GM19324 (cell line): ENCODE results near the gene CC2D2A.
"Not testable (repeated sequence)": the region's sequence is repeated elsewhere in the genome, so short reads cannot be mapped to it uniquely, and the experiment has no call there.

Source experiments
- ATAC-seq: cut with Tn5 transposase; IDR thresholded peaks from one replicate; pipeline ENCODE4 v1.9.1; 2021; ENCODE audit warnings: mild to moderate bottlenecking, moderate library complexity; ENCODE audit not compliant: unreplicated experiment, low FRiP score

Gene CC2D2A

DNA sequence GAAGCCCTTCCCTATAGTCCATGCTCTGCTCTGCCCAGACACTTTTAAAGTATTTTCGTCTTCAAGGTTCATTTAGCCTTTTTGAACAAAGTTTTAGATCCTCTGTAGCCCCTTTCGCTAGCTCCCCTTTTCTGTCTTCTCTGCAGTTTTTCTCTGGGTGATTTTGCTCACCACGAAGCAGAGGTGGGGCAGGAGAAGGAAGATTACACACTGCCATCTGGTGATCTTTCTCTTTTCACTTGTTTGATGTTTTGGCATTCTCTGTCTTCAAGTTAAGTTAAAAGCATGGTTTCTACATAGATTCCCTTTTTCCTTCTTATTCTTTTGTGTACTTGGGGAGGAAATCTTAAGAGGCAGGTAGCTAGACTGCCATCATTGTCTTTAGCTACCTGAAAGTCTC, 43.9 kb downstream of the CC2D2A start:
- no peak for ATAC-seq

DNA sequence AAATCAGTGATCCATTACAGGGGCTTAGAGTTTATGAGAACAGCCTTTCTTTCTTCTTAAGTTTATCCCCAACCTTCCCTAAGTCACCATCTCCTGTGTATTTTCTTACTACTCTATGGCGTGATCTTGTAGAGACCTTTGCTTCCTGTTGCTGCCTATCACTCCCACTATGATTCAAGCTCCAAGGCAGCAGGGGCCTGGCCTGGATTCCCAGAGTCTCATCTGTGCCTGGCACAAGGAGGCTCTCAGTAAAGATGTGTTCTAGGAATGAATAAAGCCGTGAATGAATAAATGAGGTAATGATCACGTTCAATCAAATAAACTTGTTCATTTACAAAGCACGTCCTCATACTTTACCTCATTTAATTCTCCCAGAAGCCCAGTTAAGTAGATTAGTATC, 45.4 kb downstream of the CC2D2A start:
- no peak for ATAC-seq

DNA sequence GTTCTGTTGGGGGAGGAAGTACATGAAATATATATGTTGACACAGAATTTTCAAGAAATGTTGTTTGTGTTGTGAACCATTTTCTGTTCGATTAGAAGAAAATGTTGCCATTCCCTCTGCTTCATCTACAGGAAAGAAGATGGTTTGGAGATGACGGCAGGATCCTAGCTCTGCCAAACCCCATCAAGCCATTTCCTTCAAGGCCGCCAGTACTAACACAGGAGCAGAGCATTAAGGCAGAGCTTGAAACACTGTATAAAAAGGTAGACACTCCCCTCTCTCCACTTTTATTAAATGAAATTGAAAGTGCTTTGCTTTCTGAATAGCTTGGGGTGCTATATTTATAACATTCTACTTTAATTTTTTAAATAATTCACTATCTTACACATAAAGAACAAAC, 46.8 kb downstream of the CC2D2A start:
- no peak for ATAC-seq

DNA sequence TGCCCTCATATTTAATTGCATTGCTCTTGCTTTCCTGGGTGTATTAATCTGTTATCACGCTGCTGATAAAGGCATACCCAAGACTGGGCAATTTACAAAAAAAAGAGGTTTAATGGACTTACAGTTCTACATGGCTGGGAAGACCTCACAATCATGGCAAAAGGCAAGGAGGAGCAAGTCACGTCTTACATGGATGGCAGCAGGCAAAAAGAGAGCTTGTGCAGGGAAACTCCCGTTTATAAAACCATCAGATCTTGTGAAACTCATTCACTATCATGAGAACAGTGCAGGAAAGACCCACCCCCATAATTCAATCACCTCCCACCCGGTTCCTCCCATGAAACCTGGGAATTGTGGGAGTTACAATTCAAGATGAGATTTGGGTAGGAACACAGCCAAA, 48.0 kb downstream of the CC2D2A start:
- ATAC-seq, result not testable (repeated sequence)

DNA sequence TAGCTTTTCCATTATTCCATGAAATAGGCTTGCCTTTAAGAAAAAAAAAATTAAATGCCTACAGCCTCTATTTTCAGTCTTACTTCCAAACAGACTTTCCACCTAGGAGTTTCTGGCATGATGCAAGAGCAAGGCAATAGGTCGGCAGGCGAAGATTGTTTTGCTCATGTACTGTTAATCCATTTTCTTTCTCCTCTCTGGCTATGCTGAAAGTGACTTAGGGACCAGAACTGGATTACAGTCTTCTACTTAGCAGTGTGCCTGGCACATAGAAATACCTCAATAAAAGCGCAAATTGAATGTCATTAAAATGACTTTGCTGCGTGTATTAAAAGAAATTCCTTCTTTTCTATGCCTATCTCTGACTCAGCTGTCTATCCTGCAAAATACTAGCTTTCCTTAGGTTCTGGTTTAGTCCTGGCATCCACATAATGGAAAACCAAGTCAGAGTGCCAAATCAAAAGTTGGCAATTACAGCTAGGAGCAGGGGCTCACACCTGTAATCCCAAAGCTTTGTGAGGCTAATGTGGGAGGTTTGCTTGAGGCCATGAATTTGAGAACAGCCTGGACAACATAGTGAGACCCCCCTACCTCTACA, 51.9 kb downstream of the CC2D2A start:
- ATAC-seq, result no peak

DNA sequence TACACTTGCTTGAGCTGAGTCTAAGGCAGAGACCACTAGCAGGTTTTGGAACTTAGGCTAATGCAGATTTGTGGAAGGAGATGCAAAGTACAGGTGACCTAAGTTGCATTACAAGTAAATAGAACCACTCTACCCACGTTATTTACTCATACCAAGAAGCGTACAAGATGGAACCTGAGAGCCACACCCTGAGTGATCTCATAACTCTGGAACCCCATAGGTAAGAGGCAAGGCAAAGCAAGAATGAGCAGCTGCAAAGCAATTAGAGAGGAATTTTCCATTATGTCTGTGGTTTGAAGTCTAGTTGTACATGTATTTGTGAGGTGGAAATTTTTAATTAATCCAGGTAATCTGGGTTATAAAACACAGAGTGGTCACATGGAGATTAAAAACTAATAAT, 55.4 kb downstream of the CC2D2A start:
- no peak for ATAC-seq

DNA sequence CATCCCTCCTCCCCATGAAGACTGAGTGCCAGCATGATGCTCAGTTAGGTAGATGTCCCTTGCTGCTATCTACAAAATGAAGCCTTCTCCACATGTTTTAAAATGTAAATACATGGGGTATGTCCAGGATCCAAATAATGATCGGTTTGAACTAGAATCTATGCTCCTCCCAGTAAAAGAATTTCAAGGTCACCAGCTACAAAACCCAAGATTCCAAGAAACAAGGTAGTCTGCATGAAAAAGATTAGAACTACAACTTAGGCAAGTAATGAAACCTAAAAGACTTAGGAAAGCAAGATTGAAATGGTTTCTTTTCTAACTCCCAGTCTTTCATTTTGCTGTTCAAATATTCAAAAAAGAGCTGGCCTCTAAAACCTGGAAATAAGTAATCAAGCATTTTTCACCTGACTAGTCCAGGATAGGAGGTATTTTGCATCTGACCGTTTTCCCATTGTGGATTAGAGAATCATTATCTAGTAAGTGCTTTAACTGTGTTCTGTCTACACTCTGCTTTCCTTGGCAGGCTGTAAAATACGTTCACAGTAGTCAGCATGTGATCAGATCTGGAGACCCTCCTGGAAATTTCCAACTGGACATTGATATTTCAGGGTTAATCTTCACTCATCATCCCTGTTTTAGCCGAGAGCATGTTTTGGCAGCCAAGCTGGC, 57.4 kb downstream of the CC2D2A start:
- ATAC-seq, result no peak

DNA sequence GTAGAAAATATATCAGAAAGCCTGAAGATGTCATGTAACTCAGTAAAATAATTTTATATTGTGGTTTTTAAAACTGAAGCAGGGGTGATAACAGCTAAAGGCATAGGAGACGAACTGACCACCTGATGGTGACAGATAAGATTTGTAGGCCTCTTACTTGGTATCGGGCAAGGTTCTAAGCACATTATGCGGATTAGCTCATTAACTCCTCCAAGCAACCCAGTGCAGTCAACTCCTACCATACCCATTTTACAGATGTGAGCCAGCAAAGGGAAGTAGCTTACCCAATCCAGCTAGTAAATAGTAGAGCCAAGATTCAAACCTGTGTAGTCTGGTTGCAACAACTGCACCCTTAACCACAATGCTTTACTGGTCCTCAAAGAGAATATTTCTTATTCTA, 62.1 kb downstream of the CC2D2A start:
- ATAC-seq, result no peak

DNA sequence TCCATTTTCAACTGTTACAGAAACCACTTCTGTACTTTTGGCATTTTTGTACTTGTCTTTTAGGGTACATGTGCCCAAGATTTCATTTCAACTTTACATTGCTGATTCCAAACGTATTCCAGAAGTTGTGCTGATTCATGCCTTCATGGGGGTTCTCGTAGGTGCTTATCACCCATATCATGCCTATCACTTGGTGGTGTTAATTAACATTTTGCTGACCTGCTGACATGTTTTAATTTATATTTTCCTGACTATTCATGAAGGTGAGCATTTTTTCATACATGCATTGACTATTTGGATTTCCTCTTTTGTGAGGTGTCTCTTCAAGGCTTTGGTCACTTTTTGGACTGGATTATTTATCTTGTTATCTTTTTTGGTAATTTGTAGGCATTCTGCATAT, 64.1 kb downstream of the CC2D2A start:
- ATAC-seq, result no peak

DNA sequence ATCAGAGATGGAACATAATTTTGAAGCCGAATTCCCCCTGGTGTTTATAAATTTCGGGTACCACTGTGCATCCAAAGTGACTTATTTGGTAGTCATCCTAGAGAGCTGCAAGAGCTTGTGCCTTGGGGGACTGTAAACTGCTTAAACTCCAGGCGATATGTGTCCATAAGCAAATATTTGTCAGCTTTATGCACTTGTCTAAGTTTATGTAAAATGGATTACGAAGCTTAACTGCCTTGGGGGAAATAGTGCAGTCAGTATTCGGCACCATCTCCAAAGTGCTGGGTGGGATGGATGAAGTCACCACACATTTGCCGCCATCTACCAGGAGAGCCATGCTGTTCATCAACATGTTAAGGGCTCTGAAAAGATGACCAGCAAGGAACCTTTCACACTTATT, 65.9 kb downstream of the CC2D2A start:
- ATAC-seq, result no peak

DNA sequence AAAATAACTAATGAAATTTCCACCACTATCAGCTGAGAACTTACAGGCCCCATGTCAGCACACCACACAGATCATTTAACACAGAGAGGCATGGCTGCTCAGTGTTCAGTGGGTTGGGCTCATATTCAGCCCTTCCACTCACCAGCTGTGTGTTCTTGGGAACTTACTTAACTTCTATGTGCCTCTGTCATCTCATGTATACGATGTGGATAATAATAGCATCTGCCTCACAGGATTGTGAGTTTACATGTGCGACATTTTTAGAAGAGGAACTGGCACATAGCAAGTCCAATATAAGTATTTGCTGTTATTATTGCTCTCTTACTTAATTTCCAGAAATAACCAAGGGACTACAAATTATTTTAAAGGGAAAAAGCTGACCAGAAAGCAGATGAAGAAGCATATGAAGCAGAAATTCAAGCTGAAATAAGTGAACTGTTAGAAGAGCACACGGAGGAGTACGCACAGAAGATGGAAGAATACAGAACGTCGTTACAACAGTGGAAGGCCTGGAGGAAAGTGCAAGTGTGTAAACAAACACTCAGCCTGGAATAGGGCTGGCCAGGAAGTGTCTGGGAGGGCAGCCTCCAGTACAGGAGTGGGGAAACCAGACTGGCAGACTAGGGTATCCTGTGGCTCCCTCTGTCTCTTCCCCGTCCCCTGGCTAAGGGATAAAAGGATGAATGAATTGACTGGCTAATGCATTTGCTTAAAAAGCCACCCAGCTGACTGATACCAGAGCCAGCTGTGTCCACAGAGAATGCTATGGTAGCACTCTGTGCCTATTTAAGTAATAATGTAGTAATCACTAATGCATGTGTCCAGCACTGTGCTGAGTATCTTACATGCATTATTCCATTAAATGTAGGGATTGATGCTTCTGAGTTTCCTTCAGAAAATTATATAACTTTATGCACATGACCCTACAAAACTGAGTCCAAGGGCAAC, 67.1 kb downstream of the CC2D2A start:
- ATAC-seq, result no peak

DNA sequence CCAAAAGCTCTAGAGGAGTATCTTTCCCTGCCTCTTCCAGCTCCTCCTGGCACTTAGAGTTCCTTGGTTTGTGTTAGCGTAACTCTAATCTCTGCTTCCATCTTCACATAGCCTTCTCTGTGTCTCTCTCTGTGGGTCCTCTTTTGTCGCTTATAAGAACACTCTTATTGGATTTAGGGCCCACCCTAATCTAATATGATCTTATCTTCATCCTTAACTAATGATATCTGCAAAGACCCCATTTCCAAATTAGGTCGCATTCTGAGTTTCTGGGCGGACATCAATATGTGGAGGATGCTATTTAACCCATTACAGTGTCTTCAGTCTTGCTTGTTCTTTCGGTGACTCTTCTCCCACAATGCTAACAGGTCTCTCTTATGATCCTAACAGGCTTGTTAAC, 72.3 kb downstream of the CC2D2A start:
- ATAC-seq, result no peak

DNA sequence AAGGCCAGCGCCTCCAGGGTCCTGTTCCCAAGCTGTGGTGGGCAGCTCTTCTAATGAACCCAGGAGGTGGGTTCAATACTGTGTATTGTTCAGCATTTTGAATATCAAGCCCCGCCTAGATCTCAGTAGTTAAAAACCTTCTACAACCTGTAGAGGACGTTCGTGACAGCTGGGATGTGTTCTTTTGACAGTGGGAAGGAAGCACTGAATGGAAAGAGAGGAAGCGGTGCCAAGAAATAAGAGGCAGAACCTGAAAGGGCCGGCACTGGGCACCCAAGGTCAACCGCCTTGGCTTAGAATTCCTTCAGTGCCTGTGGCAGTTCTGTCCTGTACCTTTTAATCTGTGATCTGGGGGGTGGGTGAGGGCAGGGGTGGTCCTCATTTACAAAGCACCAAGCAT, 73.1 kb downstream of the CC2D2A start:
- ATAC-seq, result no peak

DNA sequence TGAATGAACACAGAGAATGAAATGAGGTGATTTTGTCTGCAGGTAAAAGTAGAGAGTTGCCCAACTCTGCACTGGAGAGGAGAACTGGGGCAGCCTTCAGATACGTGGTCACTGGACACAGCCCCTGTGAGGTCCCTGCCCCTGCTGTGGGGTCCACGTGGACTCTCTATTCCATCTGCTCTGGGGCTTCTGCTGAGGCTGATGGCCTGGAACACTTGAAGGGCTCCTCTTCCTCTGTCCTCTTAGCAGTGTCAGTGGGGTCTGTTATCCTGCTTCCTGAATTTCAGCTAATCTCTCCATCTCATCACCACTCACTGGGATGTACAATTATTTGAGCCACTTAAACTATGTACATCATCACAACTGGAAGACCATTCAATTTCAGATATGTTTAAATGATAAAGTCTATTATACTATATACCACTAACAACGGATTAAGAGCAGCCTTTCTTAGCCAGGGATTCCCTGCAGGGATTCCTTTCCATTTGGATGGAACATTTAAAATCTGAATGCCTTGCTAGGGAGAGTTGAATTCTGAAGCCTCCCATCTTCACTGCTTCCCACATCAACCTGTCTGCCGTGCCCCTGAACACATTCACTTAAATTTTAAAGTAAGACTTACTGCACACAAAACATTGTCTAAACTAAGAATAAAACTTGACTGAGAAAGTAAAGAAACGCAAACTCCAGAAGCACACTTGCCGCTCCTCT, 74.0 kb downstream of the CC2D2A start:
- no peak for ATAC-seq

DNA sequence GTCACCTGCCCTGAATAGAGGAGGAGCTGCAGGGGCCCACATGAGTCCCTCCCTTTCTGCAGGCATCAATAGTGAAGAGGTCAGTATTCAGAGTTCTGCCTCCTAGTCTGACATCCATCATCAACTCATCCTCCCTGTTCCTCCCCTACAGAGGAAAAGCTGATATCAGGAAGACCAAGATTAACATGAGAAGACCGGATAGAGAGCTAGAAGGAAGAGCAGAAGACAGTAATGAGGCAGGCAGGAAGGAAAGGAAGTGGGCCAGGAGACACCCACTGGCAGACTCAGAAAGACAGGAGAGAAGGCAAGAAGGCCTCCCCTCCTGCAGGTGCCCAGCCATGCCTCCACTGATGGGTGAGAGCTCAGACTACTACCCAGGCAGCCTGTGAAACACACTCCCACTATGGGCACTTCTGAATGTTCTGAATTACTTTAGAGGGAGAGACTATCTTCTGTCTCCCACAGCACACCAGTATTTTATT, 74.6 kb downstream of the CC2D2A start:
- ATAC-seq, result no peak

DNA sequence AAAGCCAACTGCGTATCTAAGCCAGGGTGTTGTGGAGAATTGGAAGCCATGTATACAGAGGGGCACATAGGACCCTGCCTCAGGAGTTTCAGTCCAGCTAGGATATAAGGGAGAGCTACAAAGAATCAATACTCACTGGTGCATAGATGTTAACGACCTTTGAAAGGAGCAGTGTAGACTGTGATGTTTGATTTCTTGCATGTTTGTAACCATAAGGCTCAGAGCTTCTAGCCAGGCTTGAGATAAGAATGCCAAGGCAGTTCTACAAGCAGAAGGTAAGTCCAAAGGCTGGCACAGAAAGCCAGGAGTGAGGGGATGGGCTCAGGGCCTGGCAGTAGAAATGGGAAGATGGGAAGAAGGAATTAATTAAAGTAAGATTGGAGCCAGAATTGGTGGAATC, 75.7 kb downstream of the CC2D2A start:
- no peak for ATAC-seq

DNA sequence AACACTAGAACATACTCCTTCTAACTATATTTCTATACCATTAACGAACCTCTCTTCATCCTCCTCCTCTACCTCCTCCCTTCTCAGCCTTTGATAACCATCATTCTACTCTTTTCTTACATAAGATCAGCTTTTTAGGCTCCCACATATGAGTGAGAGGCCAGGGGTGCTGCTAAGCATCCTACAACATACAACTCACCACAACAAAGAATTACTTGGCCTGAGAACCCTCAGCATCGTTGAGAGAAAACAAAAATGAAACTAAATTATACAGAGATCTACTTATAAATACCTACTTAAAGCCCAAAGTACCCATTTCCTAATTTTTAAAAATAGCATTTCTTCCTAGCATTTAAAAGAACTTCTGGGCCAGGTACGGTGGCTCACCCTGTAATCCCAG, 77.7 kb downstream of the CC2D2A start:
- no peak for ATAC-seq

DNA sequence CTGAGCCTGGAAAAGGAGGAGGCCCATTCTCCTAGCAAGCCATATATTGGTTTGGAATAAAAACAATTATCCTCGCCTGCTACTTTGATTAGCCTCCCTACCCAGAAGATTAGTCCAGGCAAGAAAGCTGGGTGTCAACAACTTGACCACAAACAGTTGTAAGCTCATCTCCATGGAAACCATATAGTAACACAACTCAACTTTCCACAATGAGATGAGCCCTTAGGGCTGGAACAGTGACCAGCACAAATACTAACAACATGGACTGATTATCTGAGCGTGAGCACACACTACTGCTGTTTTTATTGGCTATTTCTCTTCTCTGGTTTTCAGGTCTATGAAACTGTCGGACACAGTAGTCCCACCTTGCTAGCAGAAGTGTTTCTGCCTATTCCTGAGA, 80.8 kb downstream of the CC2D2A start:
- ATAC-seq, result no peak

DNA sequence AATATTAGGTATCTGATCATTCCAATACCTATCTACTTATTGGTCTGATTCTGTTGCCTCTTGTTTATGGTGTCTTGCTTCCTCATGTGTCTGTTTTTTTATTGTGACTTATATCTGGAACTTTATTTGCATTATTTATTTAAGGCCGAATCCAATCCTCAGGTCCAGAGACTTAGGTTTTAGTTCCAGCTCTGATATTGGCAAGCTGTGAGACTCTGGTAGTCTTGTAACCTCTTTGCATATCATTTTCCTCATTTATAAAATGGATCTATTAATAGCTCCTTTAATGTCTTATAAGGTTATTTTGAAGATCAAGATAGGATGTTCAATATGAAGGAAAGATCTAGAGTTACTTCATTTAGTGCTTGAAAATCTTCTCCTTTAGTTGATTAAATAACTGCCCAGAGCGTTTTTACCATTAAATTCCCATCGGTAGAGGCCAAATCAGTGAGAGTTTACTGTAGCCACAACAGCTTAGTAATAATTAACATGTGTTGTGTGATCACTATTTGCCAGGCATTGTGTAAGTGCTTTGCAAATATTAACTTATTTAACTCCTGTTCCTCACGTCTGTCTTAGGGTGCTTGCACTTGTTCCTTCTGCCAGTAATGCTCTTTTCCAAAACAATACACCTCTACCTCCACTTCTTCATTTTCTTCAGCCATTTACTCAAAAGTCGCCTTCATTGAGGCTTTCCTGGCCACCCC, 82.2 kb downstream of the CC2D2A start:
- ATAC-seq, result no peak
